ENCODE measurements around the gene PEX11G.

DNA sequence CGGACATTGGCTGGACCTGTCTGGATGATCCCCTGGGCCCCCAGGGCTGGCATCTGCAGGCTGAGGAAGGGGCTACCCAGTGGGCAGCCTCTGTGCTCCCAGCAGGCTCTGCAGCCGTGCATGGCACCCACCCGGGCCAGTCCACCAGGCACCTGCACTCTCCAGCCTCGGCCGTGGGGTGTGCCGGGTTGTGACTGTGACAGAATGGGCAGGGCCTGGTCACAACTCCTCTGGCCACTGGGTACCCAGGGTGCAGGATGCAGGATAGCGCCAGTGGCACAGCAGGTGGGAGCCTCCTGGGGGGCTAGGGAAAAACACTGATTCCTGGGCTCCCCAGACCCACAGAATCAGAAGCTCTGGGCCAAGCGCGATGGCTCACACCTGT lies 10.0 kb downstream of the PEX11G start:
- TF ChIP-seq, protein P1, sequence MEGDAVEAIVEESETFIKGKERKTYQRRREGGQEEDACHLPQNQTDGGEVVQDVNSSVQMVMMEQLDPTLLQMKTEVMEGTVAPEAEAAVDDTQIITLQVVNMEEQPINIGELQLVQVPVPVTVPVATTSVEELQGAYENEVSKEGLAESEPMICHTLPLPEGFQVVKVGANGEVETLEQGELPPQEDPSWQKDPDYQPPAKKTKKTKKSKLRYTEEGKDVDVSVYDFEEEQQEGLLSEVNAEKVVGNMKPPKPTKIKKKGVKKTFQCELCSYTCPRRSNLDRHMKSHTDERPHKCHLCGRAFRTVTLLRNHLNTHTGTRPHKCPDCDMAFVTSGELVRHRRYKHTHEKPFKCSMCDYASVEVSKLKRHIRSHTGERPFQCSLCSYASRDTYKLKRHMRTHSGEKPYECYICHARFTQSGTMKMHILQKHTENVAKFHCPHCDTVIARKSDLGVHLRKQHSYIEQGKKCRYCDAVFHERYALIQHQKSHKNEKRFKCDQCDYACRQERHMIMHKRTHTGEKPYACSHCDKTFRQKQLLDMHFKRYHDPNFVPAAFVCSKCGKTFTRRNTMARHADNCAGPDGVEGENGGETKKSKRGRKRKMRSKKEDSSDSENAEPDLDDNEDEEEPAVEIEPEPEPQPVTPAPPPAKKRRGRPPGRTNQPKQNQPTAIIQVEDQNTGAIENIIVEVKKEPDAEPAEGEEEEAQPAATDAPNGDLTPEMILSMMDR (IDR thresholded peaks at IDR 0.05 in 8 of 11, conservative IDR thresholded peaks at IDR 0.05 in 3 of 11) = no peak
- TF ChIP-seq POLR2A (IDR thresholded peaks at IDR 0.05) (no peak), POLR2AphosphoS5 (IDR thresholded peaks at IDR 0.05) (peak in 1 of 3 donors; percentile 64)

Measured in spleen (tissue), 7 donors.